GM19467 (cell line): ENCODE results near the gene CDHR2.

Experiments
- ATAC-seq: cut with Tn5 transposase; IDR thresholded peaks from one replicate; pipeline ENCODE4 v1.9.1; 2021; ENCODE audit warnings: mild to moderate bottlenecking, moderate library complexity; ENCODE audit not compliant: unreplicated experiment

CDHR2 gene

DNA sequence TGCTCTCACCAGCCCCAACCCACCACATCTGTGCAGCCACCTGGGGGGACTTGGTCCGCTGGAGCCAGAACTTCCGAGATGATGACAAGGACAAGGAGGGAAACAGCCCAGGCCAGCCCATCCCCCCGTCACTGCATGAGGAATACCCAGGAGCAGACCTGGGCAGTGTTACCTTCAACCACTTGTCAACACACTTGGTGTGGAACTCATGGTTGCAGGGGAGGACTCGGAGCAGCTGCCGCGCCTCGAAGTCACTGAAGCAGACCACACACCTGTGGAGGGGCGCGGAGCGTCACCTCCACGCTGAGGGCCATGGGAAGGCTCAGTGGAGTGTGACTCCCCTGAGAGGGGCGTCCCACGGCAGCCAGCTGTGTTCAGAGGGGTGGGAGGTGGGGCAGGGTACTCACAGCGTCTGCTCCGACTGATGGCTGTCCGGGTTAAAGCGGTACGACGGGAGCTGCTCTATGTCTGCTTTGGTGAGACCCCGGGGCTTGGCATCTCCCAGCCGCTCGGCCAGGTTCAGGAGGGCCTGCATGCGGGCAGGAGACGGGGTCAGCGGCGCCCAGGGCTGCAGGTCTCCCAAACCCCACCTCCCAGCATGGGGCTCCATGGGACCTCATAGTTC is 19.9 kb upstream of the CDHR2 start:
- no peak for ATAC-seq

DNA sequence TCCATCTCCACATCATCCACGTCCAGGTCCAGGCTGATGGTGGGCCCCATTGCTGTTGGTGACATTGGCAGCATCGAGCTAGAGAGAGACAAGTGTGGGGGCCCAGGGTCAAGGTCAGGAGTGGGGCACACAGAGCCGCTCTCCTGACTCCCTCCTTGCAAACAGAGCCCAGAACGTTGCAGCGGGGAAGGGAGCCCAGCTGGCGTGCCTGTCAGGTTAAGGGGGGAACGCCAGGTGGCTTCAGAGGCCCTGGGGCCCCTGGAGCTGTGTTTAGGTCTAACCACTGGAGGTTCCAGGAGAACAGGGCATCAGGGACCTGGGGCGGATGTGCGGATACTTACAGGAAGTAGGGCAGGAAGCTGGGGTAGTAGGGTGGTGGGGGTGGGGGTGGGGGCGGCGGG is 19.4 kb upstream of the CDHR2 start:
- no peak for ATAC-seq

DNA sequence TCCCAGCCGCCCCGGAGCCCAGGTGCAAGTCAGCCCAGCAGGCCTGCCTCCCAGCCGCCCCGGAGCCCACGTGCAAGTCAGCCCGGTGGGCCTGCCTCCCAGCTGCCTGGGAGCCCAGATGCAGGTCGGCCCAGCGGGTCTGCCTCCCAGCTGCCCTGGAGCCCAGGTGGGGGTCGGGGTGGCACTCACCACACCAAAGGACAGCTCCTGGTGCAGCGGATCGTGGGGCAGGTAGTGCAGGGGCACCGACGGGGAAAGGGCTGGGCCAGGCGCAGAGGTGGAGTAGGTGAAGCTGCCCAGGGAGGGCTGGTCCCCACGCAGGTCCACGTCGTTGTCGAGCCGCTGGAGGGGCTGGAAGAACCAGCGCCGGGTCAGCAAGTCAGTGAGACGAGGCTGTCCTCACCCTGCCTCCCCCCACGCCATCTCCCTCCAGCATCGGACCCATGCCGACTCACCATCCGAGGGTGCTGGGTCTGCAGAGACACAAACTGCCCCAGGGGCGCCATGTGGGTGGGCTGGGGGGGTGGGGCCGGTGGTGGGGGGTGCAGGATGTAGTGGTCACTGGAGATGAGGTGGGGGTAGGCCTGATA is 18.7 kb upstream of the CDHR2 start:
- ATAC-seq: no peak

DNA sequence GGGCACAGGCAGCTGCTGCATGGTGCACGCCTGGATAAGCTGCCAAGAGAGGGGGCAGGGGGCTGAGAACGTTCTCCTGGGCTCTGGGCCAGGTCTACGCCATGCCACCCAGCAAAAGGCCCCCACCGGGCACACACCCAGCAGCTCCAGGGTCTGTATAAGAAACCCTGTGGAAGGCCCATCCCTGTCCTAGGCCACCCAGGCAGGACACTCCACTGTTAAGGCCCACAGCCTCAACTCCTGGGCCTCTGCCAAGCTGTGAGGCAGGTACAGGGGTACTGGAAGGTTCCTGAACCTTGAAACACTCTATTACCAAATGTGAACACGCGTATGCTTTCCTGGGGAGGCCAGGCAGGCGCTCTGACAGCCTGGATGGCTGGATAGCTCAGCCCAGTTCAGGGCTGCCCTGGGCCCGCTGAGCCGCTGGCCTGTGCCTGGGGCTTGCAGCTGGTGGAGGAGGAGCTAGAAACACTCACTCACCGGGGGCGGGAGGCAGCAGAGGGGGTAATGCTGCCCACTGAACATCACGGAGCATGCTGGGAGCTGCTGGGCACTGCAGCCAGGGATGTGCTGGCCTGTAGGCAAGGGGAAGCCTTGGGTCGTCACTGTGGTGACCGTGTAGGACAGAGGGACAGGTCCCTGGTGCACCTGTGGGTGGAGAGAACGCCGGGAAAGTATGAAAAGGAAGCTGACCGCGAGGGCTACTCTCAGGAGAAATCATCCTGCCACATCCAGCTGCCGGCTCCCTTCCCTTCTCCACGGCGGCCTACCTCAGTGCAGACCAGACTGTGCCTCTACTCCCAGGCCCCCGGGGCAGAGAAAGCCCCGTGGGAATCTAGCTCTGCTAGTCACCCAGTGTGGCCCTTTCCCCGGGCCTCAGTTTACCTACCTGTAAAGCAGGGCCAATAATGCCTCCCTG is 17.9 kb upstream of the CDHR2 start:
- ATAC-seq: no peak

GRCh38 chr5:176531902-176532493 is 17.1 kb upstream of the CDHR2 start:
- no peak for ATAC-seq

GRCh38 chr5:176532795-176533194 is 16.3 kb upstream of the CDHR2 start:
- no peak for ATAC-seq

DNA sequence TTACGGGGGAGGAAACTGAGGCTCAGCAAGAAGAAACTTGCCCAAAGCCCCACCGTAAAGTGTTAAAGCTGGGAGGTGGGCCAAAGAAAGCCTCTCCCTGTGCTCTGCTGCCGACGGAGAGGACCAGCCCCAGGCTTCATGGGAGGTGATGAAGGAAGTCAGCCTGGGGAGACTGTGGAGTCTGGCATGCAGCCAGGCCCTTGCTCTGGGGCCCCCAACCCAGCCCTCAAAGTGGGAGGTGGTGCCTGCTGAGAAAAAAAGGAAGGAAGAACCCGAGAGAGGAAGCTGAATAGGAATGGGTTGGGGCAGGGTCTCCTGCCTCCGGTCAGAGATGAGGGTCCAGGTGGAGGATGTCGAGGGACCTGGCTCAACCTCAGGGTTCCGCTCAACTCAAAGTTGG is 15.8 kb upstream of the CDHR2 start:
- no peak for ATAC-seq

DNA sequence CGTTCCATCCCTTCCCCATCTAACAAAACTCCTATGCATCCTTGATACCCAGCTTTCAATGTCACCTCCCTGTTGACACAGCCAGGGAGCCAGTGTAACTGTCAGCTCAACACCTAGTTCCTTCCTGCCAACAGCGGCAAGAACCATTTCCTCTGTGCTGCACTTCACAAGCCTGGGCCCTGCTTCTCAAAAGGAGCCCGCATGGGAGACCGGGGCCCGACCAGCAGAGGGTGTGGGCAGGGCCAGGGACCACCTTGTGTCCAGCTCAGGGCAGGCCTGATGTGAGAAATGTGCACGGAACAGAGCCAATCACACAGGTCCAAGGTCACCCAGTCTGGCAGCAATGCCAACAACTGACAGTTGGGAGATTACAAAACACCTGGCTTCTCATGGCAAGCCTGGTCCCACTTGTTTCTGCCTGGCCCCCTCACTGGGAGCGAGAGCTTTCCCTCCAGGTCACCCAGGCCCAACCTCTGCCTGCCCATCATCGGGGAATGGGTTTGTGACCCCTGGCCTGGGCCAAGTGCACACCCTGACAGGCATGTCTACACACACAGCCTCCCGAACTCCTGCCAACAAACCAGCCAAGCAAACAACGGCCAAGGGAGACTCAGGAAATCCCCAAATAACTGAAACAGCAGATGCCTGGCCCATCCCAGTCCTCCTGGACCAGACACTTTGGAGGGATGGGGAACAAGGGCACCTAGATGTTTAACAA is 15.1 kb upstream of the CDHR2 start:
- no peak for ATAC-seq

GRCh38 chr5:176534640-176535039 is 14.5 kb upstream of the CDHR2 start:
- no peak for ATAC-seq

DNA sequence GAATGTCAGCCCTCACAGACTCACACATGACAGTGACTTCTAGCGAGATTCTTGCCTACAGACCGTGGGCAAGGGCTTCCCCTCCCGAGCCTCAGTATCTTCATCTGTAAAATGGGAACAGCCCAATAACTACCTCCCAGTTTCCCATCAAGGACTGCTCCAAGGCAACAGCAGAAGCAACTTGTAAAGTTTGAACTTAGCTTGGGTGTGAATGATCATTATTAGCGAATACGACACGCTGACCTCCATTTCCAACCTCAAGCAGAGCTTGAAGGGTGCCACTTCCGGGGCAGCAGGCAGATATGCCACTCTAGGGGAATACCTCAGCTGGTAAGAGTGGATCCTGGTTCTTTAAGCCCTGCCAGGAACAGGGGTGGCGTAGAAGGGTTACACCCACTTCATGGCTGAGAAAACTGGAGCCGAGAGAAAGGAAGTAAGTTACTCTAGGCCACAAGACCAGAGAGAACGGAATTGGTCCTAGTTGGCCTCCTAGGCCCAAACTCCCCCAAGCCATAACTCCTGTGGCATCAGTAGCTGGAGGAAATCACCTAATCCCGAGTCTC is 14.0 kb upstream of the CDHR2 start:
- no peak for ATAC-seq

GRCh38 chr5:176535664-176536131 is 13.4 kb upstream of the CDHR2 start:
- no peak for ATAC-seq

- no peak for ATAC-seq
Observed at GRCh38 chr5:176536132-176536901, 12.8 kb upstream of the CDHR2 start.

- ATAC-seq: peak; percentile 52
Observed at GRCh38 chr5:176536902-176537553, 12.1 kb upstream of the CDHR2 start, which contains the start of gene RNF44. TSS of gene RNF44 (minus strand) at chr5:176537402. CDS start at chr5:176532472, 4,930 bp downstream.

DNA sequence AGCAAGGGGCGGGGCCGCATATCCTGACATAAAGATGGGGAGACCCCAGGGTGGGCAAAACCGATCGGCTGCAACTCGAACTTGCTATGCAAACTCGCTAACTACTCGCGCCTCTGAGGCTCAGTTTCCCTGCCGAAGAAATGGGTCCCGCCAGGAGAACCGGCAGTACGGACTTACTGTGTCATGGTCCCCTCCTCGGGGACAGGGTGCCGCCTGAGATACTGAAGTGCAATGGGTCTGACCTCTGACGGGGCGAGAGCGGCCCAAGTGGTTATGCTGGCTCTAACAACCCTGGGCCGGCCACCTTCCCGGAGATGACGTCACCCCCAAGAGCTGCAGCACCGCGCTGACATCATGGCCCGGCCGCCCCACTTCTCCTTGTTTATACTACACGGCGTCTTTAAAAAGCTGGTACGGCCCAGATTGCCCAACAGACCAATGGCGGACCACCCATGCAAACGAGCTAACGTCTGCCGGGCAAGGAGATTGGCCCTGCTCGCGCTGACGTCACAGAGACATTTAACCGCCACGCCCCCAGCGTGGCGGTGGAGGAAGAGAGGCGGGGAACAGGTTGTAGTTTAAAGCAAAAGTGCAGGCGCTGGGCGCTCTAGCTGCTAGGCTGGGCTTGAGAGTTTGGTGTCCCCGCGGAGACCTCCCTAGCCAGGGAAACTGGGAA is 11.4 kb upstream of the CDHR2 start:
- peak; percentile 63 for ATAC-seq

GRCh38 chr5:176538230-176538988 is 10.7 kb upstream of the CDHR2 start:
- ATAC-seq: no peak

- no peak for ATAC-seq
Observed at GRCh38 chr5:176538989-176539384, 10.2 kb upstream of the CDHR2 start.

- ATAC-seq: no peak
Observed at GRCh38 chr5:176540476-176540899, 8.7 kb upstream of the CDHR2 start.

GRCh38 chr5:176540956-176541337 is 8.2 kb upstream of the CDHR2 start:
- ATAC-seq: no peak
